T-helper 2 cell treated with Interferon-gamma antibody and Interleukin-4, amounts not matched to agents 100 ng/mL and 5 ng/mL, for 36 hours (primary cell): ENCODE measurements around the gene SNED1. TPM values are rescaled to one million over a fixed set of nuclear protein-coding genes. Genes with fewer than 3 reads are reported as not detected.

Source experiments
- intact Hi-C: fragments of 100-400 bp; cut with micrococcal nuclease; formaldehyde crosslinking; loops from one replicate; pipeline ENCODE4 v1.15.1; 2023
- total RNA-seq: library from RNA; stranded (reverse); gene quantifications from 2 replicates; pipeline ENCODE4 v1.2.3, GENCODE V29; 2022

The SNED1 gene
- total RNA-seq, 1 donor from 2014 or later: 29.8 TPM

DNA sequence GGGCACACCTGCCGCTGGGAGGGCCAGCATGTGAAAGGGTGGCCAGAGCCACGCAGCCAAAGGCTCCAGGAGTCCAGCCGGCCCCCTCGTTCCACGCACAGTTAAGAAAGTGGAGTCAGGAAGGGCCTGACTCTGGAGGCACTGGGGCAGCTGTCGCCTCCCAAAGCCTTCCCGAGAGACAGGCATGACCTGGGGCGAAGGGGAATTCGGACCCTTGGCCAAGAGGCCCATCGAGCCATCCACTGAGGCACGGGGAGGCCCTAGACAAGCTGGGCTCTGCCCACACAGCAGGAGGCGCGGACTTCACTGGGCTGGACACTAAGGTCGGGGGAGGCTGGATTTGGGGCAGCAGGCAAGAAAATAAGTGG is 38.5 kb upstream of the SNED1 start:
- intact Hi-C loops: no loop called here

DNA sequence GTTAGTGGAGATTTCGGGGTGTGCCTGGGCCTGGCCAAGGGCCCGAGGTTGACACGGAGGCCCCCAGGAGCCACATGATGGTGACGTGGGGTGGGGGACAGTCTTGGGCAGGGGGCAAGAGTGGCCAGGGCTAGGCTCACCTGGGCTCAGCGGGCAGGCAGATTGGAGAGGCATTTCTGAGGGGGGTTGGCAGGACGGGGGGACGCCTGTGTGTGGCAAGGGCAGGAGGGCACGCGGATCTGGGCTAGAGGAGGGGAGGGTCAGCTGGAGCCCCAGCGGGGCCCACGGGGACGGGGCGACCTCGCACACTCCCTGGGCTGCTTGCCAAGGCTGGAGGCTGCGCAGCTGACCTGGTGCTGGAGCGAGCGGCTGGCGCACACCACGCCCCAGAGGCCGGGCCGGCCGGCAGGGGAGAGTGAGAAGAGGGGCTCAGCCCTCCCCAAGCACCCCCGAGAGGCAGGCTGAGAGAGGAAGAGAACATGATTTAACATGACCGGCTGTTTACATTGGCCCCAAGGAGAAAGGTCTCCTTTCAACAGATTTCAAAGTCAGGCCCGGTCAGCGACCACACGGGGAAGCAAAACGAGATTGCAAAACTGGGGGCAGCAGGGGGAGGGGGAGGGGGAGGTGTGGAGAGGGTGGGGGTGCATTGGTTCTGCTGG is 38.0 kb upstream of the SNED1 start:
- intact Hi-C loops: no loop called here

DNA sequence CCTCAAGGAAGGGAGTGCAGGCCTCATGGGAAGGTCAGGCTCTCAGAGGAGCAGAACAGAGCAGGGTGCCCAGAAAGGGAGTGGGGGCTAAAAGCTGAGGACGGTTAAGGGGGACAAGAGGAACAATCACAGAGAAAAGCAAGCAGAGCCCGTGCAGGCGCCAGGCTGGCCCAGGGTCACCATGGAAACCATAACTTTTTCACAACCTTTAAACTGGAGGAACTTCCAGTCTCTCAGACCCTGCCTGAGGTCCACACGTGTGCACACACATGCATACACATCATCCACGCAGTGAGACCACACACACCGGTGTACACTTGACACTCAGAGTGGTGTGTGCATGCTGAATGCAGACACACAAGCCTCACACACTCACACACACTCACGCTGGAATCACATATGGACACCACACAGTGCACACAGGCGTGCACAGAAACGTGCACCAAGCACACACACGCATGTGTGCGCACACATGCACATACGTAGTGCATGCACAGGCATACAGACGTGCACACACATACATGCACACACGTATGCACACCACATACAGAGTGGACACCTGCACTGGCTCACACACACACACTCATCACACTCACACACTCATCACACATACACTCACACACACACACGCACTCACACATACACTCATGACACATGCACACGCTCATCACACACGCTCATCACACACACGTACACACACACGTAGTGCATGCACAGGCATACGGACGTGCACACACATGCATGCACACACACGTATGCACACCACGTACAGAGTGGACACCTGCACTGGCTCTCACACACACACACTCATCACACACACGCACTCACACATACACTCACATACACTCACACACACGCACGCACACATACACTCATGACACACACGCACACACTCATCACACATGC is 37.2 kb upstream of the SNED1 start:
- intact Hi-C loops: no loop called here

DNA sequence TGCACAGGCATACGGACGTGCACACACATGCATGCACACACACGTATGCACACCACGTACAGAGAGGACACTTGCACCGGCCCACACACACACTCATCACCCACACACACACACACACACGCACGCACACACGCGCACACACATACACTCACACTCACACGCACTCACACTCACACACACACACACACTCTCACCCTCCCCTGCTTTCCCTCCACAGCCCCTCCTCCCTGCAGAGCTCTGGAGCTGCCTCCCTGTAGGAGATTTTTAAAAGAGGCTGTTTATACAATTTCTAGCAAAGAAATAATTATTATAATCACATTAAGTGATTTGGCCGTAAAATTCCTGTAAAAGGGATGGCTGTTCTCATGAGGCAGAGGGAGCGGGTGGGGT is 36.5 kb upstream of the SNED1 start:
- intact Hi-C loops: no loop called here

DNA sequence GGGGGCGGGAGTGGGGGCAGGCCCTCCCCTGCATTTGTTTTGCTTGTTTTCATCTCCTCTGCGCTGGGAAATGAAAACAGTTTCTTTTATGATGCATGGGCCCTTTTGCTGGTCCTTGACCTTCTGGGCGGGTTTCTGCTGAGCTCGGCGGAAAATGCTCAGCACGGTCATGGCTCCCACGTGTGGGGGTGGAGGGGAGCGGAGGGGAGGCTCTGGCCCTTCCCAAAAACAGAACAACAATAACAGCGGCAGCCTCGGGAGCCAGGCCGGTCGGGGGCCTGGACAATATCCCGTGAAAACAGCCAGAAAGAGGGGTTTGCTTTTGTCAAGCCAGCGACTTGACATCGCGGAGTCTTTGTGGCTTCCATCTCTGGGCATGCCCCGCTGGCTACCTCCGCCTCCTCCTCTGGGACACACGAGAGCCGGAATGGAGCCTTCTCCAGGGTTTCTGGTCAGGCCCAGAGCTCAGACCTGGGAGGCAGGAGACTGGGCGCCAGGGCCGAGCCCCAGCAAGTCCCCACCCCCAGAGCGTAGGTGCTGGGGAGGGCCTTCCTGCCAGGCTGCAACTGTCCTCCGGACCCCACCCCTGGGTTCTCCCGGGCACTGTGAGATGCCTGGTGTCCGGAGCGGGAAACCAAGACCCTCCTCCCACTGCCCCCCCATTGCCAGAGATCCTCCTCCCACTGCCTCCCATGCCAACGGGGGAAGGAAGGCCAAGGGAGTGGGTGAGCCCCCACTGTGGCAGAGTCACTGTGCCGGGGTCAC is 35.9 kb upstream of the SNED1 start:
- intact Hi-C loops: no loop called here

DNA sequence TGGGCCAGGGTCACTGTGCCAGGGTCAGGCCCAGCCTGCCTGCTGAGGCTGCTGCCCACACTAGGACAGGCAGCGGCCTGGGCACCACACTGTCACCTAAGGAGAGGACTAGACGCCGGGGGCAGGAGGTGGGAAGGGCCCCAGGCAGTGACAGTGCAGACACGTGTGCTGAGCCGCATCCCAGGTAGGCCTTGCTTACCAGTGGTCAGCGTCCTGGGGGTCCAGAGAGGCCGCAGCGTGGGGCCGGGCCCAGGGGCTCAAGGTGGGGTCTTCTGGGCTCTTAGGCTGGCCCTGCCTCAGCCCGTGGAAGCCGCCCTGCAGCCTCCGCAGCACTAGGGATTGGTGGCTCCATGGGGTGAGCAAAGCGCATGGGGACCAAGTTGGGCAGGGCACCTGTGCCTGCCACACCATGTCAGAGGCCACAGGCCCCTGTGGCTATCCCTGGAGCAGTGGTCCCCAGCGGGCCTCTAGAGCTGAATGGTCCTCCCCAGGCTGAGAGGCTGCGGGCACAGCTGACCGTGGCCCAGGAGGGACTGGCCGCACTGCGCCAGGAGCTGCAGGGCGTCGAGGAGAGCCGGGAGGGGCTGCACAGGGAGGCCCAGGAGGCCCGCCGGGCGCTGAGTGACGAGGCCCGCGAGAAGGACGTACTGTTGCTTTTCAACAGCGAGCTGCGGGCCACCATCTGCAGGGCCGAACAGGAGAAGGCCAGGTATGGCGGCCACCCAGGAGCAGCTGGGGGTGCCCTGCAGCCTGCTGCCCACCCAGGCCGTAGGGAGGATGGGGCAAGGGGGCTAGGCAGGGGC is 35.2 kb upstream of the SNED1 start:
- intact Hi-C loops: no loop called here

DNA sequence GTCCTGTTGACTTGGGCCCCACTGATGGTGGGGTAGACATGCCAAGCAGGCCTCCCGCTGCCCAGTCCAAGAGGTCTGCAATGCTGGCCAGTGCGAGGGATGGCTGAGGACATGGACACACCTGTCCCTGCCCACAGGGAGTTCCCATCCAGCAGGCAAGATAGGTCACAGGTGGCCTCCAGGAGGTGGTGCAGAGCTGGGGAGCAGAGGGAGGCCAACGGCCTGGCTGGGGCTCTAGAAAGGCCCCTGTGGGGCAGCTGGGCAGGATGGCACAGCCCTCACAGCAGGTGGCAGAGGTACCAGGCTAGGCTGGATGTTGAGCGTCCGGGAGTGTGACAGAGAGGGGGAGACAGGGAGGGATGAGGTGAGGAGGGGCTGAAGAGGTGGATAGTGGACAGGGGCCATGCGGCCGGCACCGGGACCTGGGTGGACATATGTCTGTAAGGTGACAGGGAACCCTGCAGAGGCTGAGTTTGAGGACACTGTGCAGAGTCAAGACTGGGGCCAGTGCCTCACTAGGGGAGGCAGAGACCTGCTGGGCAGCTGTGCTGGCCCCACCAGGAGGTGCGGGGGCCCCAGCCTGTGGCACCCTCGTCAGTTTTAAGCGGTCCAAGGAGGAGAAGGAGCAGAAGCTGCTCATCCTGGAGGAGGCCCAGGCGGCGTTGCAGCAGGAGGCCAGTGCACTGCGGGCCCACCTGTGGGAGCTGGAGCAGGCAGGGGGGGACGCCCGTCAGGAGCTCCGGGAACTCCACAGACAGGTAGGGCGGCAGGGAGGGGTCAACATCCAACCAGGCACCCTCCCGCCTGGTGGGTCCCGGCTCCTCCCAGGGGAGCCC is 34.3 kb upstream of the SNED1 start:
- intact Hi-C loops: no loop called here

DNA sequence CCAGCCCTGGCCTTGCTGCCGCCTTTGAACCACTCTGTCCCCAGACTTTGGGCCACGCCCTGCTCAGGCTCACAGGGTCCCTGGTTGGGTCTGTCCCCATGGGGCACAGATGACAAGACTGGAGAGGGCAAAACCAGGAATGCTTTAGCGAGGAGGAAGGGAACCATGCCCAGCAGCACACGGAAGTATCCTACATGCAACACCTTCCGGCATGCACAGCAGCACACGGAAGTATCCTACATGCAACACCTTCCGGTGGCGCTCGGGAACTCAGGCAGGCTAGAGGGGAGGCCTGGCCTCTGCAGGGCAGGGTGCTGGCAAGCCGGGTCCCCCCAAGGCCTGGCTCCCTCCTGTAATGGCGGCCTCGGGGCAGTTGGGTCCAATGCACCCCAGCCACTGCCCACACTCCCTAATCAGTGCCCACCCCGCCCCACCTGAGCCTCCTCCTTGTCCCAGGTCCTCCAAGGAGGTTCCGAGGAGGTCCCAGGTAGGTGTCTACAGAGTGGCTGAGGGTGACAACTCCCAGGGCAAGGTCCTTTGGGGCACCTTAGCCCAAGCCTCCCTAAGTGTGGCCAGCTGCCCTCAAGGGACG is 33.6 kb upstream of the SNED1 start:
- intact Hi-C loops: no loop called here

DNA sequence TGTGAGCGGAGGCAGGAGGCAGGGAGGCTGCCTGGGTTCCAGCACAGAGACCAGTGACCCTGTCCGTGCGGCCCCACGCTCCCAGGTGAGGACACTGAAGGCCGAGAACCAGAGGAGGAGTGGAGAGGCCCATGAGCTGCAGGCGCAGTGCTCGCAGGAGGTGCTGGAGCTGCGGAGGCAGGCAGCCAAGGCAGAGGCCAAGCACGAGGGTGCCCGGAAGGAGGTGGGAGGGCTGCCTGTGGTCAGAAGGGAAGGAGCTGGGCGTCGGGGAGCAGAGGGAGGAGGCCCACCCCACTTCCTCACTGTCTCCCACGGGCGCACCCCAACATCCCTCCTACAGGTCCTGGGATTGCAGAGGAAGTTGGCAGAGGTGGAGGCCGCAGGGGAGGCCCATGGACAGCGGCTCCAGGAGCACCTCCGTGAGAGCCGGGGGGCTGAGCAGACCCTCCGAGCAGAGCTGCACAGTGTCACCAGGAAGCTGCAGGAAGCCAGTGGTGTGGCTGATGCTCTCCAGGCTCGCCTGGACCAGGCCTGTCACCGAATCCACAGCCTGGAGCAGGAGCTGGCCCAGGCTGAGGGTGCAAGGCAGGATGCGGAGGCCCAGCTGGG is 33.0 kb upstream of the SNED1 start:
- intact Hi-C loops: no loop called here

DNA sequence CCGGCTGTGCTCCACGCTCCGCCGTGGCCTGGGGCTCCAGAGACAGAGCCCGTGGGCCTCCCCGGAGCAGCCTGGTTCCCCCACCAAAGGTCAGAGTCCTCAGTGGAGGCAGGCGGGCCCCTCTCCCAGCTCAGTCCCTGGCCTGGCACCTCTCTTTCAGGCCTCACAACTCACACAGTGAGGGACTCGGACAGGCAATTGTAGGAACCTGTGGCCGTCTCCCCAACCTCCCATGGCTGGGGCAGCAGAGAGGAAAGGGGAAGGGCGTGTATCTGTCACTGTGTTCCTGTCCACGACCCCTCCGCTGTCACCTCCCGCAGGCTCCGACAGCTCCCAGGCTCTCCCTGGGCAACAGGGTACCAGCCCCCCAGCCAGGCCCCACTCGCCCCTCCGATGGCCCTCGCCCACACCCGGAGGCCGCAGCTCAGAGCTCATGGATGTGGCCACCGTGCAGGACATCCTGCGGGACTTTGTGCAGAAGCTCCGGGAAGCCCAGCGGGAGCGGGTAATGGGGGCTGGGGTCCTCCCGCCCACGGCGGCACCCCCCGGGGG is 32.4 kb upstream of the SNED1 start:
- intact Hi-C loops: no loop called here

DNA sequence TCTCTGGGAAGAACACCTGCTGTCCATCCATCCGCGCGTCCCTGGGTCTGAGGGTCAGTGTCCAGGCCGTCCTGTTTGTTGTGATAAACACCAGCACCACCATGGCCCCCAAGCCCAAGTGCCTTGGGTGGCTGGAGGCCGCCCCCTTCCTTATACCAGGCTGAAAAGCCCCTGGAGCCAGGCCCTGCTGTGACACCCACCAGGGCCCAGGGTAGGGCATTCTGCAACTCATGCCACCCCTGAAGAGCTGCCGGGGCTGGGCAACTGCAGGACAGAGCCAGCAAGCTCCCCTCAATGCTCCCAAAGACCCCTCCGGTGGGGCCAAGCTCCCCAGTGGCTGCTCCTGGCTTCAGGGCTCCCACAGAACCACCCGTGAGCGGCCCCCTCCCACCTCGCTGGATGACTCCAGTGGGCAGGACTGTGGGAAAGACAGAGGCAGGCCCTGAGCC is 31.9 kb upstream of the SNED1 start:
- intact Hi-C loops: no loop called here

DNA sequence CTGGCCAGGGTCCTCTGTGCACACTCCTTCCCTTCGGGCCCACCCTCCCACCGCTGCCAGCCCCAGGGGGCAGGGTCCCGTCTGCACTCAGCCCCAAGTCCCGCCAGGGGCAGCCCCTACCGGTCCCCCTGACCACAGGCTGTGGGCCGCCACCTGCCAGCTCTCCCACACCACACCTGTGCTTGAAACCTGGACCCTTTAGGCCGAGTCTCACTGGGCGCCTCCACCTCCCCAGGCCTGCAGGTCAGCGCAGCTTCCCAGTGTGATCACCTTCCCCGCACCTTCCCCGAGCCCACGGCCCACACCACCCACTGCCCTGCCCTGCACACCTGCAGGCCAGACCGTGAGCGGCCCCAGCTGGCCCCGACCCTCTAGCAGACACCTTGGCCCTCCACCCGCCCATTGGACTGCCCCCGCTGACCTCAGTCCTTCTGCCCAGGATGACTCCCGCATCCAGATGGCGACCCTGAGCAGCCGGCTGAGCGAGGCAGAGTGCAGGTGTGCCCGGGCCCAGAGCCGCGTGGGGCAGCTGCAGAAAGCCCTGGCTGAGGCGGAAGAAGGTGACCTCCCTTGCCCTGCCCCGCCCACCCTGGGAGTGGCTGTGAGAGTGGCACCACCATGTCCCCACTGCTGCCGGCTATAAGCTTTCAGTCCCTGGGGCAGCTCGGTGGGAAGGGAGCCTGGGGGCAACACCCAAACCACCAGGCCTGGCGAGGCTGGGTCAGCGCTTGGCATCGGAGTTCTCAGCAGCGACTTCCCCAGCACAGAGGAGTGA is 31.3 kb upstream of the SNED1 start:
- intact Hi-C loops: no loop called here

DNA sequence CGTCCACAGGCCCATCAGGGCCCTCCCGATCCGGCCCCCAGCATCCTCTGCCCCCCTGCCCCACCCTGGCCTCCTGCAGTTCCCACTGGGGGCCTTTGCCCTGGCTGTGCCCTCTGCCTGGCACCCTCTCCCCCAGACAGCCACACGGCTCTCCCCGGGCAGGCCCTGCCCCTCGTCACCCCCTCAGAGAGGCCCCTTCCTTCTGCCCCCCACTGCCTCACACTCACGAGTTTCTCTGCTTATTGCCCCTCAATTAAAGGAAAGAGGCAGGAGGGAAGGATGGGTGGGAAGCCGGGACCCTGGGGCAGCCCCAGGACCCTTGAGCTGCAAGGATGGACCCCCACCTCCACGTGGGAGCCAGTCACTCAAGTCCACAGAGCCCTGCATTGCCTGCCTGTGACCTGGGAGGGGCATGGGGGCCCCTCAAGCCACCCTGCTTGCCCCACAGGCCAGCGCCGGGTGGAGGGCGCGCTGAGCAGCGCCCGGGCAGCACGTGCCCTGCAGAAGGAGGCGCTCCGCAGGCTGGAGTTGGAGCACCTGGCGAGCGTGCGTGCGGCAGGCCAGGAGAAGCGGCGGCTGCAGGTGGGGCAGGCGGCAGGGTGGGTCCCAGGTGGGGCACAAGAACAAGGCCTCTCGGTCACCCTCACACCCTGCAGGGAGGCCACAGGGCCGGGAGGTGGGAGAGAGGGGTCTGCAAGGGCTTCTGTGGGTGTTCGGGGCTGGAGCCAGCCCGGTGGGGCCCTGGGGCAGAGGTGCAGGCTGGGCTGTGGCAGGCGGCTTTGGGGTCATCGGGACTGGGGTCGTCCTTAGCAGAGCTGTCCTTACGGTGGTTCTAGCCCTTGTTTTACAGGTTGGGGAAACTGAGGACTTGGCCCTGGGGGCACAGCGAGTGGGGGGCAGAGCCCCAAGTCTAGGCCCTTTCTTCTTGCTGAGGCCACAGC is 30.5 kb upstream of the SNED1 start:
- intact Hi-C loops: no loop called here

DNA sequence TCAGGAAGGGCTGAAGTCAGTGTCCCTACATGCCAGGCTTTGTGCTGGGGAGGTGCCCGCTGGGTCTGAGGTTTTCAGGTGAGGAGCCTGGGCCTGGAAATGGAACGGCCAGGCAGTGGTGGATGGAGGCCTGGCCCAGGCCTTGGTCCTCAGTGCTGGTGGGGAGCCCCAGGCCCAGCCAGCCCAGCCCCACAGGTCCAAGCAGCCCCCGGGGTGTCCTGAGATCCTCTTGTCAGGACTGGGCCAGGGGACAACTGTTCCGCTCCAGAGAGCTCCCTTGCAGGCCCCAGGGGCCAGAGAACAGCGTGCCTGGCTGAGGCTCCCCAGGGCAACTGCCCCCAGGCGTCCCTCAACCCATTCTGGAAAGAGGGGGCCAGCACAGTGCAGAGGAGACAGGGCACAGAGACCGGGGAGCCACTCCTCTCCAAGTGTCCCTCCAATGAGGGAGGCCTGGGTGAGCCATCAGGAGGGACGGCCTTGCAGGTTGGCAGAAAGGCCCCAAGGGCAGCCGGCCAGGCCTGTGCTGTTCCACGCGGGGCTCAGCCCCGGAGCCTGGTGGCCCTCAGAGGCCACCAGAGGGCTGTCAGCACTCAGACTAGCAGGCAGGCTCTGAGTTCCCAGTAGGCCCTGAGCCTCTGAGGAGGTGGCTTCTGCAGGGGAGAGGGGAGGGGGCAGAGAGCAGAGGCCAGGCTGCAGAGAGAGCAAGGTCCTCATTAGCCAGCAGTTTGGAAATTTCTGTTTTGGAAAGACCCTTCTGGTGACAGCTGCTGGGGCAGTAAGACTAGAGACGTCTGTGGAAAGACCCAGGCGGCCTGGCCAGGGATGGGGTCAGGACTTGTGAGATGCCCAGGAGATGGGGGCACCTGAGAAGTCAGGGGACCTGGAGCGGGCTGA is 29.4 kb upstream of the SNED1 start:
- intact Hi-C loops: no loop called here

DNA sequence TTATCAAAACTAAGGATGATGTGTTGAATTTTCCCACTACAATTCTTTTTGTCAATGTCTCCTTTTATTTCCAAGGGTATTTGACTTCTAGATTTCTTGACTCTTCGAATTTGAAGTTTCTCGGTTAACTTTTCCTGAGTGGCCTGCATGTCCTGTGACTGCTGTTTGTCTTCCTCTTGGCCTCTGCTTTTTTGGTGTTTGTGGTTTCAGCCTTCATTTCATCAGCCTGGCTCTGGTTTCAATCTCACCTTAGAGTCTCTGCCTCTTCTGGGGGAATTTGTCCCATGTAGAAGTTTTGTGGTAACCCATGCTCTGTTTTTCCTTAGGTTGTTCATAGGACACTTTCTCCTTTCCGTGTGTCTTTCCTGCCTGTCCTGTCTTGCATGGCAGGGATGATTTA is 28.3 kb upstream of the SNED1 start:
- intact Hi-C loops: no loop called here

DNA sequence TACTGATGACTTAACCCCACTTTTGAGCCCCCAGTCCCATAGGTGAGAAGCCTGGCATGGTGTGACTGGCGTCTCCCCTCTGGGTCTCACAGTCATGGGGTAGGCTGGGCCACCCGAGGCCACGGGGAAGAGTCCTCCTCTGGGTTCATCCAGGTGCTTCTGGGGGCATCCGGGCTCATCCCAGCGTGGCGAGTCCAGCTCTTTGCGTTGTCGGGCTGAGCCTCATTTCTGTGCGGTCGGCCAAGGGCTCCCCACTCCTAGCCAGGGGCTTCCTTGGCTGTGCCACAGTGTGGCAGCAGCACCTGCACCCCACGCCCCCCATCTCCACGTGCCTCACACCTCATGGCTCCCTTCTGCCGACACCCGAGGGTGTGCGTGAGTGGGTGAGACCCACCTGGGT is 27.6 kb upstream of the SNED1 start:
- intact Hi-C loops: no loop called here
